ENCODE measurements around the gene TNS4. TPM values are rescaled to one million over a fixed set of nuclear protein-coding genes. Genes with fewer than 3 reads are reported as not detected.

Gene TNS4
- total and polyA plus RNA-seq, 2 donors (not counting 1 experiment from before 2014, with no cell fraction given), result not detected

DNA sequence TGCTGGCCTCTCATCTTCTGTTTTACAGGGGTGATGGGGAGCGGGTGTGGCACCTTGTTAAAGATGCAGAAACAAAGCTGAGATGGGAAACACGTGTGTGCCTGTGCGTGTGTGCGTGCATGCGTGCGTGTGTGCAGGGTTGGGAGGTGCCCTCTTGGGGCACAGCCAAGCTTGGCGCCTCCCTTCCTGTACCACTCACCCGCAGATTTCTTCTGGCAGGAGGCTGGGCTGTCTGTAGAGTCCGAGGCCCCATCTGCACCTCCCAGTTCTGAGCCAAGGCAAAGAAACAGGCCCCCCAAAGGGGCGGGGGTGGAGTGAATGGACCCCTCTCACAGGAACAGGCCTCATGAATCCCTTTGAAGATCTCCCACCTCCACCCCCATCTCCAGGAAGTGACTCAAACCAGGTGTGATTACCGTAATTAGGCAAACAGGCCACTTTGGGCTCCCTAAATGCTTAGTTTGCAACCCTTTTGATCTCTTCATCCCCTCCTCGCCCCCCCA is 20.9 kb downstream of the TNS4 start:
- Histone ChIP-seq H2AFZ (ENCODE audit: insufficient read depth, low read depth, low read length, poor library complexity, severe bottlenecking) (peak overlapping the region; percentile 61), H3K27me3 (replicated peaks in 1 of 4; ENCODE audit: control extremely low read depth in 1 of 4, control insufficient read depth in 3 of 4, insufficient read depth in 4 of 4, low read length in 3 of 4) (no peaks in the 10 kb centered on the region), H4K20me1 (ENCODE audit: control insufficient read depth, insufficient read depth, low read length, poor library complexity, severe bottlenecking) (no peaks in the 10 kb centered on the region), H3K79me2 (ENCODE audit: control insufficient read depth, insufficient read depth, low read length) (no peaks in the 10 kb centered on the region), H3K4me2 (replicated peaks; ENCODE audit: low read depth, low read length, poor library complexity, severe bottlenecking) (peak overlapping the region; percentile 65), H3K27ac (ENCODE audit: low read length in 2 of 2) (peak overlapping the region; percentile 53 to 86), H3K4me3 (ENCODE audit: control extremely low read depth in 1 of 5, extremely low read depth in 1 of 5, insufficient read depth in 1 of 5, low read depth in 2 of 5, low read length in 4 of 5) (peak overlapping the region in 3 of 5 experiments; percentile 3 to 39 (median 5)), H3K9me3 (ENCODE audit: control extremely low read depth in 1 of 3, control insufficient read depth in 2 of 3, insufficient read depth in 1 of 3, low read length in 2 of 3) (peaks cover 0 to 6% (median 0%) of the 10 kb centered on the region in 3 donors), H3K36me3 (replicated peaks in 1 of 2; ENCODE audit: control extremely low read depth in 1 of 2, control insufficient read depth in 1 of 2, extremely low read depth in 1 of 2, insufficient read depth in 2 of 2, low read length in 1 of 2) (no peaks in the 10 kb centered on the region), H3K9ac (ENCODE audit: low read length) (no peak overlapping the region), H3K4me1 (ENCODE audit: control insufficient read depth in 2 of 2, insufficient read depth in 2 of 2, low read length in 2 of 2) (peaks cover 44 to 56% of the 10 kb centered on the region in 2 donors)
- 10% methylated on average over 5 of the region's 12 CpGs for WGBS (ENCODE audit: insufficient coverage)
- no peaks in the 10 kb centered on the region for H3K27me3 Mint-ChIP-seq
- intact Hi-C loops (cut with micrococcal nuclease), result loop anchor here (1.0 to 2.0 kb wide), 2 partner anchors 36 to 50 kb away; no protein-coding TSS in a partner anchor
- no peak for TF ChIP-seq EZH2 (IDR thresholded peaks at IDR 0.05; ENCODE audit: borderline replicate concordance, insufficient read depth, low read depth, low read length, poor library complexity, severe bottlenecking)
- TF ChIP-seq, protein P1, sequence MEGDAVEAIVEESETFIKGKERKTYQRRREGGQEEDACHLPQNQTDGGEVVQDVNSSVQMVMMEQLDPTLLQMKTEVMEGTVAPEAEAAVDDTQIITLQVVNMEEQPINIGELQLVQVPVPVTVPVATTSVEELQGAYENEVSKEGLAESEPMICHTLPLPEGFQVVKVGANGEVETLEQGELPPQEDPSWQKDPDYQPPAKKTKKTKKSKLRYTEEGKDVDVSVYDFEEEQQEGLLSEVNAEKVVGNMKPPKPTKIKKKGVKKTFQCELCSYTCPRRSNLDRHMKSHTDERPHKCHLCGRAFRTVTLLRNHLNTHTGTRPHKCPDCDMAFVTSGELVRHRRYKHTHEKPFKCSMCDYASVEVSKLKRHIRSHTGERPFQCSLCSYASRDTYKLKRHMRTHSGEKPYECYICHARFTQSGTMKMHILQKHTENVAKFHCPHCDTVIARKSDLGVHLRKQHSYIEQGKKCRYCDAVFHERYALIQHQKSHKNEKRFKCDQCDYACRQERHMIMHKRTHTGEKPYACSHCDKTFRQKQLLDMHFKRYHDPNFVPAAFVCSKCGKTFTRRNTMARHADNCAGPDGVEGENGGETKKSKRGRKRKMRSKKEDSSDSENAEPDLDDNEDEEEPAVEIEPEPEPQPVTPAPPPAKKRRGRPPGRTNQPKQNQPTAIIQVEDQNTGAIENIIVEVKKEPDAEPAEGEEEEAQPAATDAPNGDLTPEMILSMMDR (IDR thresholded peaks at IDR 0.05), result no peak
- ChIA-PET CTCF (interaction anchor here (0.8 to 2.3 kb wide), 6 partner anchors 18 to 135 kb away, joined by 3 to 16 read pairs (median 4); partner anchors contain the start of gene IGFBP4), POLR2A (interaction anchor here (0.6 to 1.7 kb wide), 4 partner anchors 10 to 73 kb away, joined by 4 to 6 read pairs (median 4); no protein-coding TSS in a partner anchor)
- peak overlapping the region; percentile 92 for H3K27ac Mint-ChIP-seq
- H3K4me3 Mint-ChIP-seq, result peak overlapping the region; percentile 80
- ATAC-seq (ENCODE audit: low read depth) (peak; percentile 86), DNase-seq (peak; percentile 89)
- H3K9me3 Mint-ChIP-seq (ENCODE audit: insufficient read depth), result no peaks in the 10 kb centered on the region
- peaks cover 45% of the 10 kb centered on the region for H3K4me1 Mint-ChIP-seq

Data from B cell (primary cell).